AG08395 (cell line): ENCODE measurements around the gene GNA15.
"Not testable (repeated sequence)": the region's sequence is repeated elsewhere in the genome, so short reads cannot be mapped to it uniquely, and the experiment has no call there.

Experiments used
- DNase-seq: peaks from one replicate; pipeline ENCODE4 v3.0.0; 2012; ENCODE audit warnings: mixed read lengths, low spot score

The GNA15 gene

GRCh38 chr19:3190921-3191805 lies 55.3 kb downstream of the GNA15 start:
- no peak for DNase-seq

GRCh38 chr19:3191806-3192104 lies 55.9 kb downstream of the GNA15 start:
- DNase-seq = not testable (repeated sequence)

- no peak for DNase-seq
These were observed 56.4 kb downstream of the GNA15 start for GRCh38 chr19:3192228-3192635.

- no peak for DNase-seq
These were observed 56.9 kb downstream of the GNA15 start for GRCh38 chr19:3192684-3193083.

- no peak for DNase-seq
These were observed 57.6 kb downstream of the GNA15 start for GRCh38 chr19:3193256-3194105.

- DNase-seq = no peak
These were observed 58.6 kb downstream of the GNA15 start for GRCh38 chr19:3194106-3195087.

GRCh38 chr19:3196064-3196932 lies 60.5 kb downstream of the GNA15 start:
- no peak for DNase-seq

GRCh38 chr19:3196933-3197205 lies 61.0 kb downstream of the GNA15 start:
- DNase-seq = no peak

GRCh38 chr19:3198901-3199700 lies 63.3 kb downstream of the GNA15 start:
- no peak for DNase-seq

- no peak for DNase-seq
These were observed 65.4 kb downstream of the GNA15 start for GRCh38 chr19:3201072-3201700.

GRCh38 chr19:3201911-3202310 lies 66.1 kb downstream of the GNA15 start:
- DNase-seq = no peak

- DNase-seq = no peak
These were observed 66.5 kb downstream of the GNA15 start for GRCh38 chr19:3202346-3202745.

GRCh38 chr19:3202895-3203294 lies 67.1 kb downstream of the GNA15 start:
- not testable (repeated sequence) for DNase-seq

- DNase-seq = no peak
These were observed 68.2 kb downstream of the GNA15 start for GRCh38 chr19:3203805-3204645.

- DNase-seq = no peak
These were observed 68.9 kb downstream of the GNA15 start for GRCh38 chr19:3204646-3205275.

- DNase-seq = no peak
These were observed 70.6 kb downstream of the GNA15 start for GRCh38 chr19:3206216-3206953.

GRCh38 chr19:3207461-3208242 lies 71.8 kb downstream of the GNA15 start:
- DNase-seq = no peak
